NT2/D1 (cell line): ENCODE measurements around the gene THAP8.

Experiments used
- DNase-seq: peaks from one replicate; pipeline ENCODE4 v3.0.0-alpha.2; 2011; ENCODE audit warnings: low read depth, low spot score
- H3K27me3 ChIP-seq: 2 replicates; pipeline ENCODE4 v1.6.0; 2011; ENCODE audit warnings: mild to moderate bottlenecking; ENCODE audit not compliant: insufficient read length, insufficient read depth
- H3K36me3 ChIP-seq: 2 replicates; pipeline ENCODE4 v1.6.1; 2011; ENCODE audit warnings: mild to moderate bottlenecking, low read length, mixed read lengths; ENCODE audit not compliant: insufficient read depth, insufficient read length
- H3K4me1 ChIP-seq: 2 replicates; pipeline ENCODE4 v1.5.1; 2011; ENCODE audit not compliant: insufficient read depth, insufficient read length
- H3K4me3 ChIP-seq: 2 replicates; pipeline ENCODE4 v1.5.1; 2011; ENCODE audit warnings: low read depth; ENCODE audit not compliant: insufficient read length
- H3K9ac ChIP-seq: 2 replicates; pipeline ENCODE4 v1.6.0; 2011; ENCODE audit warnings: low read depth; ENCODE audit not compliant: insufficient read length
- H3K9me3 ChIP-seq: 2 replicates; pipeline ENCODE4 v1.5.1; 2011; ENCODE audit warnings: mild to moderate bottlenecking, low read length; ENCODE audit not compliant: insufficient read depth
- SUZ12 ChIP-seq: IDR thresholded peaks from 2 replicates; pipeline ENCODE4 v1.6.1; 2011; ENCODE audit not compliant: insufficient read length, insufficient read depth; ENCODE audit errors: extremely low read depth
- YY1 ChIP-seq: IDR thresholded peaks from 2 replicates; pipeline ENCODE4 v1.6.1; 2011; ENCODE audit not compliant: insufficient read length, insufficient read depth
- ZNF274 ChIP-seq: IDR thresholded peaks from 2 replicates; pipeline ENCODE4 v1.6.1; 2011; ENCODE audit warnings: mild to moderate bottlenecking, low read depth, low read length

Gene THAP8

GRCh38 chr19:35990156-35990555 is 63.9 kb downstream of the THAP8 start:
- Histone ChIP-seq H3K27me3 (peaks cover 15% of the 10 kb centered on the region), H3K9ac (no peak overlapping the region), H3K36me3 (no peaks in the 10 kb centered on the region), H3K4me1 (peaks cover 4% of the 10 kb centered on the region), H3K9me3 (peaks cover 5% of the 10 kb centered on the region; the same call in 1 of the 2 replicates), H3K4me3 (no peak overlapping the region)
- no peak for TF ChIP-seq ZNF274
- no peak for TF ChIP-seq SUZ12
- no peak for TF ChIP-seq YY1
- no peak for DNase-seq

DNA sequence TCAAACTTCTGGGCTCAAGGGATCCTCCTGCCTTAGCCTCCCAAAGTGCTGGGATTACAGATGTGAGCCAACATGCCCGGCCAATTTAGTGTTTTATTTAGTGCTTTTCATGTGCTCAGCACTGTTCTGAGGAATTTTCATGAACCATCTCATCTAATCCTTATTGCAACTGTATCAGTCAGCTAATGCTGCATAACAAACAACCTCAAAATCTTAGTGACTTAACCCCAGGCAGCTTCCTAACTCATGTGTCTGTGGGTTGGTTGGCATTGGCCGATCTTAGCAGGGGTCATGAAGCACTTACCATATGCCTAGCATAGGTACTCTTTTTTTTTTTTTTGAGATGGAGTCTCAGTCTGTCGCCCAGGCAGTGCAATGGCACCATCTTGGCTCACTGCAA is 65.3 kb downstream of the THAP8 start:
- Histone ChIP-seq H3K4me1 (no peaks in the 10 kb centered on the region), H3K4me3 (no peak overlapping the region), H3K9ac (no peak overlapping the region), H3K36me3 (no peaks in the 10 kb centered on the region), H3K9me3 (peaks cover 5% of the 10 kb centered on the region; the same call in 1 of the 2 replicates), H3K27me3 (peaks cover 20% of the 10 kb centered on the region)
- DNase-seq: no peak
- TF ChIP-seq SUZ12: no peak

- Histone ChIP-seq H3K27me3 (peaks cover 31% of the 10 kb centered on the region), H3K4me3 (no peak overlapping the region), H3K9me3 (peaks cover 5% of the 10 kb centered on the region; the same call in 1 of the 2 replicates), H3K9ac (no peak overlapping the region), H3K4me1 (no peaks in the 10 kb centered on the region), H3K36me3 (no peaks in the 10 kb centered on the region)
- DNase-seq: no peak
- TF ChIP-seq ZNF274 (no peak), YY1 (no peak), SUZ12 (no peak)
Measured at GRCh38 chr19:35987571-35987896, 66.6 kb downstream of the THAP8 start.

- Histone ChIP-seq H3K9me3 (peaks cover 5% of the 10 kb centered on the region; the same call in 1 of the 2 replicates), H3K9ac (peak overlapping the region; percentile 17), H3K36me3 (no peaks in the 10 kb centered on the region), H3K27me3 (peaks cover 33% of the 10 kb centered on the region), H3K4me1 (no peaks in the 10 kb centered on the region), H3K4me3 (peak overlapping the region; percentile 28)
- no peak for DNase-seq
- no peak for TF ChIP-seq SUZ12
Measured at GRCh38 chr19:35986664-35987570, 67.2 kb downstream of the THAP8 start.

- H3K9ac ChIP-seq: no peak overlapping the region
- peaks cover 33% of the 10 kb centered on the region for H3K27me3 ChIP-seq
- no peaks in the 10 kb centered on the region for H3K36me3 ChIP-seq
- H3K4me1 ChIP-seq: no peaks in the 10 kb centered on the region
- H3K9me3 ChIP-seq: peaks cover 5% of the 10 kb centered on the region; the same call in 1 of the 2 replicates
- no peak overlapping the region for H3K4me3 ChIP-seq
- DNase-seq: no peak
- TF ChIP-seq YY1 (no peak), ZNF274 (no peak), SUZ12 (no peak)
Measured at GRCh38 chr19:35986111-35986510, 68.0 kb downstream of the THAP8 start.
